ENCODE measurements around the gene ECT2.
A peak's percentile ranks its signal among the peaks of the same experiment; 100 is the strongest.
"Not testable (repeated sequence)": the region's sequence is repeated elsewhere in the genome, so short reads cannot be mapped to it uniquely, and the experiment has no call there.

The ECT2 gene

GRCh38 chr3:172746475-172746874 is 4.1 kb upstream of the ECT2 start:
- TF ChIP-seq, protein P1, sequence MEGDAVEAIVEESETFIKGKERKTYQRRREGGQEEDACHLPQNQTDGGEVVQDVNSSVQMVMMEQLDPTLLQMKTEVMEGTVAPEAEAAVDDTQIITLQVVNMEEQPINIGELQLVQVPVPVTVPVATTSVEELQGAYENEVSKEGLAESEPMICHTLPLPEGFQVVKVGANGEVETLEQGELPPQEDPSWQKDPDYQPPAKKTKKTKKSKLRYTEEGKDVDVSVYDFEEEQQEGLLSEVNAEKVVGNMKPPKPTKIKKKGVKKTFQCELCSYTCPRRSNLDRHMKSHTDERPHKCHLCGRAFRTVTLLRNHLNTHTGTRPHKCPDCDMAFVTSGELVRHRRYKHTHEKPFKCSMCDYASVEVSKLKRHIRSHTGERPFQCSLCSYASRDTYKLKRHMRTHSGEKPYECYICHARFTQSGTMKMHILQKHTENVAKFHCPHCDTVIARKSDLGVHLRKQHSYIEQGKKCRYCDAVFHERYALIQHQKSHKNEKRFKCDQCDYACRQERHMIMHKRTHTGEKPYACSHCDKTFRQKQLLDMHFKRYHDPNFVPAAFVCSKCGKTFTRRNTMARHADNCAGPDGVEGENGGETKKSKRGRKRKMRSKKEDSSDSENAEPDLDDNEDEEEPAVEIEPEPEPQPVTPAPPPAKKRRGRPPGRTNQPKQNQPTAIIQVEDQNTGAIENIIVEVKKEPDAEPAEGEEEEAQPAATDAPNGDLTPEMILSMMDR (IDR thresholded peaks at IDR 0.05; ENCODE audit: control insufficient read depth, extremely low read depth, insufficient read depth) = no peak
- H3K4me3 ChIP-seq (ENCODE audit: low read depth, low read length) = no peak overlapping the region
- DNase-seq (ENCODE audit: low read depth) = no peak

DNA sequence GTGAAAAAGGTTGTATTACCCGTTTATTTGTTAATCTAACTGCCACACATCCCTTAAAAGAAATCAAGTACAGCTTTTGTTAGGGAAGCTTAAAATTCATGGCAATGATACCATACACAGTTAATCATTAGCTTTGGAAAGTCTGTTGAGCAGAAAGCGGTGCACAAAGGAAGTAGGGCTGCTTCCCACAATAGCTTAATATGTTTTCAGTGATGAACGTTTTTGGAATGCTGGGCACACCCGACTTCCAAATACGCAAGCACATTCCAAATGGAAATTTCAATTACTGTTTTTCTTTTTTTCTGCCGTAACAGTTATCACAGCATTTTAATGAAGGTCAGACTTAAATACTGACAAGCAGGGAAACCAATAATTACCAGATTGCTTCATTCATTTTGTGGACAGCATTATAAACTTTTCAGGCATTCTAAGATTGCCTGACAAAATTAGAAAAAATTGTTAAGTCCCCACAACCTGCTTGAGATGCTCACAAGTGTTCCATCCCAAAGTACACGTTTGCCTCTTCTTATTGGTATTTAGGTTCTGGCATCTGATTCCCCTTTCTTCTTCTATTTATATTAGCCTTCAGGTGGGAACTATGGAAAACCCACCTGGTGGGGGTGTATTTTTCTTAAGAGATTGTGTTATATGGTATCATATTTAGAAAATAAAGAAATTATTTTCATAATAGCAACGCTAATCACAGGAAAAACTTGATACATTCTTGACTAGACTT is 1.1 kb upstream of the ECT2 start:
- no peak for DNase-seq (ENCODE audit: low read depth)
- no peak overlapping the region for H3K4me3 ChIP-seq (ENCODE audit: low read depth, low read length)
- TF ChIP-seq, protein P1 (IDR thresholded peaks at IDR 0.05; ENCODE audit: control insufficient read depth, extremely low read depth, insufficient read depth) = no peak

GRCh38 chr3:172750069-172750367 is 508 bp upstream of the ECT2 start:
- DNase-seq (ENCODE audit: low read depth) = no peak
- H3K4me3 ChIP-seq (ENCODE audit: low read depth, low read length) = peak overlapping the region; percentile 93
- TF ChIP-seq, protein P1 (IDR thresholded peaks at IDR 0.05; ENCODE audit: control insufficient read depth, extremely low read depth, insufficient read depth) = no peak

GRCh38 chr3:172751175-172751704 is 714 bp downstream of the ECT2 start:
- TF ChIP-seq, protein P1 (IDR thresholded peaks at IDR 0.05; ENCODE audit: control insufficient read depth, extremely low read depth, insufficient read depth) = no peak
- peak overlapping the region; percentile 93 for H3K4me3 ChIP-seq (ENCODE audit: low read depth, low read length)
- no peak for DNase-seq (ENCODE audit: low read depth)

- no peak overlapping the region for H3K4me3 ChIP-seq (ENCODE audit: low read depth, low read length)
- TF ChIP-seq, protein P1 (IDR thresholded peaks at IDR 0.05; ENCODE audit: control insufficient read depth, extremely low read depth, insufficient read depth) = no peak
- no peak for DNase-seq (ENCODE audit: low read depth)
Observed at GRCh38 chr3:172752651-172753050, 2.1 kb downstream of the ECT2 start.

GRCh38 chr3:172753125-172753524 is 2.6 kb downstream of the ECT2 start:
- H3K4me3 ChIP-seq (ENCODE audit: low read depth, low read length) = no peak overlapping the region
- DNase-seq (ENCODE audit: low read depth) = no peak
- TF ChIP-seq, protein P1 (IDR thresholded peaks at IDR 0.05; ENCODE audit: control insufficient read depth, extremely low read depth, insufficient read depth) = no peak

DNA sequence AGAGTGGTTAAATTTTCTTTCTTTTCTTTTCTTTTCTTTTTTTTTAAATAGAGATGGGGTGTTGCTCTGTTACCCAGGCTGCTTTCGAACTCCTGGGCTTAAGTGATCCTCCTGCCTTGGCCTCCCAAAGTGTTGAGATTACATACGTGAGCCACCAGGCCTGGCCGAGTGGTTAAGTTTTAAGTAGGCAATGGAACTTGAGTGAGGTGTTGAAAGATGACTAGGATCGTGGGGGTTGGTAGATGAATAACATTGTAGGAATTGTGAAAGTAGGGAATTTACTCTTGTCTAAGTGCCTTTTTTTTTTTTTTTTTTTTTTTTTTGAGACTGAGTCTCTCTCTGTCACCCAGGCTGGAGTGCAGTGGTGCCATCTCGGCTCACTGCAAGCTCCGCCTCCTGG is 9.9 kb downstream of the ECT2 start:
- DNase-seq (ENCODE audit: low read depth); H3K4me3 ChIP-seq (ENCODE audit: low read depth, low read length): not testable (repeated sequence)

Data from LNCaP clone FGC (cell line).